NCI-H345 treated with DMSO at 0.1 percent for 48 hours (cell line): ENCODE measurements around the gene METRNL.
"Not testable (repeated sequence)": the region's sequence is repeated elsewhere in the genome, so short reads cannot be mapped to it uniquely, and the experiment has no call there.

Source experiments
- DNase-seq: peaks from one replicate; lab custom pipeline; 2025; ENCODE audit not compliant: unreplicated experiment; lab: John Stamatoyannopoulos, UW

METRNL gene

DNA sequence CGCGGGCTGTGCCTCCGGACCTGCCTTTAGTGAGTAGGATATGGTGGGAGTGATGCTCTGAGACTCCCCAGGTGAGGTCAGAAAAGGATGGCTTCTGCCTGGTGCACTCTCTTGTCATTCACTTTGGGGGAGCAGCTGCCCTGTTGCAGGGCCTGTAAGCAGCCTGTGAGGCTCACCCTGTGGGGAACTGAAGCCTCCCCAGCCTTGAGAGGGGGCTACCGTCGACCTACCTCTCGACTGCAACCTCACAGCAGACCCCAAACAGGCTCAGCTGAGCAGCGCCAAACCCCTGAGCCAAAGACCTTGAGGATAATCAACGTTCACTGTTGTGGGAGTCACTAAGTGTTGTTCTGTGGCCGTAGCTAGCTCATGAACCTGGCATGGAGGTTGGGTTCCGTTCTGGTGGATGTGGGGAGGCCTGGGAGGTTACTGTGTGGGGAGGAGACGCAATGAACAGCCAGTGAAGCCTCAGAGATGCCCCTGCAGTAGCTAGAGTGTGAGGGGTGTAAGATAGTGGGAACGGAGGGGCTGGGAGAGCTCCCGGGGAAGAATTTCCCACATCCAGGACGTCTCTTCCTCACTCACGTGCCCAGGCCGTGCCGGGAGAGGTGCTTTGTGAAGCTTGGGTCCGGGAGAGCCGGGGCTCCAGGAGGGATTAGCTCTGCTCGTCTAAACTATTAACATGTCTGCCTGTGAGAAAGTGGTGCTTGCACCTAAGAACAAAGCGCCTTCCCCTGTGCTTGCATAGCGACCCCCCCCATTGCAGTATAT lies 38.8 kb downstream of the METRNL start:
- no peak for DNase-seq

DNA sequence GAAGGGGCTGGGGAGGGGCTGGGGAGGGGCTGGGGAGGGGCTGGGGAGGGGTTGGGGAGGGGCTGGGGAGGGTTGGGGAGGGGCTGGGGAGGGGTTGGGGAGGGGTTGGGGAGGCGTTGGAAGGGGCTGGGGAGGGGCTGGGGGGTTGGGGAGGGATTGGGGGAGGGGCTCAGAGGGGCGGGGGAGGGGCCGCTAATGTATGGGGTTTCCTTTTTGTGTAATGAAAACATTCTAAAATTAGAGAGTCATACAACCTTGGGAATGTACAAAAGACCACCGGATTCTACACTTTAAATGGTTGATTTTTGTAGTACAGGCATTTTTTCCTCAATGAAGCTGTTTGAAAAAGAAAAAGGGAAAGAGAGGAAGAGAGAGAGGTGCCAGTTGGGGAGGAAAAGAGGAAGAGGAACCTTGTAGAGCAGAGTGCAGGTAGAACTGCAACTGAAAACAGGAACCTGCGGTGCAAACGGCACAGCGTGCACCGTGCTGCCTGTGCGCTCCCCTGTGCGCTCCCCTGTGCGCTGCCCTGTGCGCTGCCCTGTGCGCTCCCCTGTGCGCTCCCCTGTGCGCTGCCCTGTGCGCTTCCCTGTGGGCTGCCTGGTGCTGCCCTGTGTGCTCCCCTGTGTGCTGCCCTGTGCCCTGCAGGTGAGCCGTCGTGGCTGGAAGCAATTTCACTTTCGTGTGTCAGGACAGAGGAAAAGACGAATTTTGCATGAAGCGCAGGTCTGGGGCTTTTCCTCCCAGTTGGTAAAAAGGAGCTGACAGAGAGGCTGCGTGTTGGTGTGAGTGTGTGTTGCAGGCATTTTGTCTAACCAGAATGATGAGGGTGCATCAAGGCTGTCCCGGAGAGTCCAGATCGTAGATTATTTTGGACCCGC lies 40.8 kb downstream of the METRNL start:
- DNase-seq: no peak

GRCh38 chr17:83121473-83121872 lies 42.1 kb downstream of the METRNL start:
- DNase-seq: not testable (repeated sequence)

- no peak for DNase-seq
Measured at GRCh38 chr17:83121921-83122820, 42.8 kb downstream of the METRNL start.

- no peak for DNase-seq
Measured at GRCh38 chr17:83122834-83123233, 43.4 kb downstream of the METRNL start.

GRCh38 chr17:83123896-83124801 lies 44.7 kb downstream of the METRNL start:
- no peak for DNase-seq

DNA sequence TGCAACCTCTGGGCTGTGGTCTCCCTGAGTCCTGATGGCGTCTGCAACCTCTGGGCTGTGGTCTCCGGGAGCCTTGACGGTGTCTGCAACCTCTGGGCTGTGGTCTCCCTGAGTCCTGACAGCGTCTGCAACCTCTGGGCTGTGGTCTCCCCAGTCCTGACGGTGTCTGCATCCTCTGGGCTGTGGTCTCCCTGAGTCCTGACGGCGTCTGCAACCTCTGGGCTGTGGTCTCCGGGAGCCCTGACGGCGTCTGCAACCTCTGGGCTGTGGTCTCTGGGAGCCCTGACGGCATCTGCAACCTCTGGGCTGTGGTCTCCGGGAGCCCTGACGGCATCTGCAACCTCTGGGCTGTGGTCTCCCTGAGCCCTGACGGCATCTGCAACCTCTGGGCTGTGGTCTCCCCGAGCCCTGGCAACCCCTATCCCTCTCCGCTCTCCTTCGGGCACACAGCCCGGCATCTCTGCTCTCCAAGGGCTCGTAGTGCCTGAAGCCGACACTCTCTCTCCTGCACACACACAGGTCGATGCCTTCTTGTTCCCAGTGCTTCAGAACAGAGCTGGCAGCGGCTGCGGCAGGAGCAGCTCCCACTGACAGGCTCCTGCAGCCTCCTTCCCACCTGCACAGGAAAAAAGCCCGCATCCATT lies 45.6 kb downstream of the METRNL start:
- no peak for DNase-seq

DNA sequence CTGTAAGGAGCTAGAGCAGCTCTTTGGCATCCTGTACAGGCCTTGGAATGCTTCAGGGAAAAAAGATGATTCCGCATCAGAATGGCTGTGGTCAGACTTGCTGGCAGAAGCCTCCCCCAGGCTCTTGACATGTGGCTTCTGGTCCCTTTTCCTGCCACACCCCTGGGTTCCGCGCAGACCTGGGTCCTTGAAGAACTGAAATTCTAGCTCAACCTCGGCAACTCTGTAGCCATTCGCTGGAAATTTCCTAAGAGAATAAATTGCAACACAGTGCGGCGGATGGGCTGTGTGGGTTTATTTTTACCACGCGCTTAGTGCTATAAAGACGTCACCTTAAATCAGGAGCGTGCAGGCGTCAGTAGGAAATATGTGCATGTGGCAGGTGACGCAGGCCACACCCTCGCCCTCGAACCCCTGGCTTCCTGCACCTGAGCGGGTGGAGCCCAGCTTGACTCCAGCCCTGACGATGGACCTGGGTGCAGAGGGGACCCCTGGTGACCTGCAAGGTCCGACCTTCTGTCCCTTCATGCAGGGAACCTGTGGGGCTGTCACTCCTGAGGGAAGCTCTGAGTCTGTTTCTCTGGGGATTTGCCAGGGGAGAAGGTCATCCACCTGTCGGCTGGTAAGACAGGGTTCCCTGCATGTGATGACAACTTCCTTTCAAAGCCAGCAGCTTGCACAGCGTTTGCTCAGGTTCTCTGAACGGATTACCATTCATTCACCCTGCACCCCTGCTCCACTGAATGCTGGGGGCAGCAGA lies 46.3 kb downstream of the METRNL start:
- DNase-seq: no peak

DNA sequence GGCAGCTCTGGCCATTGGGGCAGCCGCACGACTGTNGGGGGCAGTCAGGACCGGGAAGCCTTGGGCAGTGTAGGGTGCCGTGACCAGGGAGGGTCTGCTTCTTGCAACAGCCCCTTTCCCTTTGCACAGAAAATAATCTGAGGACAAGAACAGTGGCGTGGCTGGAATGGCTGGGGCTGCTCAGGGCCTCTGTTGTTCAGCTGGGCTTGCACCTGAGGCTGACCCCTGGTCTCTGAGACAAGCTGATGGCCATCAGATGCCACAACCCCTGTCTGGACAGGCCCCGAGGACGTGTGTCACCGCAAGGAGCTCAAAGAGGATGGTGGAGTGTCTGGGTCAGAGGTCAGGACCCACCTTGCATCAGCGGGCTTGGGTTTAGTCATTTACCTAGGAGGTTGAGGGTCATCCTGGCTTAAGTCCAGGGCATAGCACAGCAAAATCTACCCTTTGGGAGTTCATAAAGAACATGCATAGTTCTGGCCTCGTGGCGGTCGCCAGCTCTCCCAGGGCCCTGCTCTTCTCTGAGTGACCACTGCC lies 46.9 kb downstream of the METRNL start:
- DNase-seq: no peak

GRCh38 chr17:83127431-83128160 lies 48.2 kb downstream of the METRNL start:
- no peak for DNase-seq

DNA sequence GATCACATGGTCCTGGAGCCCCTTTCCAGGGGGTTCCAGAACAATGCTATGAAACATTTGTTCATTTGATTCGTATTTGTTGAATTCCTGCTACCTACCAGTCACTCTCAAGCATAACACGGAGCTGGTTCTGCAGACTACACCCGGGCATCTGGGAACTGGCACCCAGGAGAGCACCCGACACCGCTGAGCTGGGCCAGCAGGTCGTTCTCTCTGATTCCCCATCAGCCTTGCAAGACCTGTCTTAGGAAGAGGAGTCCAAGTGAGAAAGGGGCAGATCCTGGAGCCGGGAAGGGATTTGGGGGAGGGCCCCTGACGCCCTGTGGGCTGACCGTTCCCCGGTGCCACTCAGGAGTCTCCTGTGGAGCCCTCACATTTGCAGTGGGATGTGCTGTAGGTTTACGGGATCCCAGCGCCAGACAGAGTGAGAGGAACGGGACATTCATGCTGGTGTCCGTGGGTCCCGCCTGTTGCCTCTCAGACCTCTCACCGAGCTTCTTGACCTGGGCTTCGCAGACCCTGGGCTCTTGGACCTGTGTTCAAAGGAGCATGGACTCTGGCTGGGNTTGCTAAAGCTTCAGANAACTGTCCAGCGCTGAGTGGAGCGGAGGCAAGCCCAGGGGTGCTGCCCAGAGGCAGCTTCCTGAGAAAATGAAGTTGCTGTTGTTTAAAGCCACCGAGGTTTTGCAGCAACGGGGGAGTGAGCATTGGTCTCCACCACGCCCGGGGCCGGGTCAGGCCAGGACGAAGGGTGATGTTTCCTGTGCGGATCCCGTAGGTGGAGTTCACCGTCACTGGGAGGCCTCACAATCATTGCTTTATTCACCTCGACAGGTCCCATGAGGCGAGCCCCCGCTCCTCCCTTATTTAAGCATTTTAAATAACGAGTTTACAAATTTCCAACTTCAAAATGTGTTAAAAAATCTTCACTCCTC lies 49.2 kb downstream of the METRNL start:
- no peak for DNase-seq

GRCh38 chr17:83129676-83130075 lies 50.3 kb downstream of the METRNL start:
- DNase-seq: no peak

- DNase-seq: no peak
Measured at GRCh38 chr17:83131401-83132011, 52.1 kb downstream of the METRNL start.

- DNase-seq: no peak
Measured at GRCh38 chr17:83132251-83133081, 53.1 kb downstream of the METRNL start.

GRCh38 chr17:83133302-83134121 lies 54.1 kb downstream of the METRNL start:
- no peak for DNase-seq
